GM12864 (cell line): ENCODE data around the gene CACNA2D3.

Experiments used
- DNase-seq: peaks from one replicate; pipeline ENCODE4 v3.0.0-alpha.2; 2011; ENCODE audit warnings: low read depth
- H3K4me3 ChIP-seq: 2 replicates; pipeline ENCODE4 v1.5.1; 2011; ENCODE audit warnings: mild to moderate bottlenecking, low read depth, low read length, control low read depth
- CTCF ChIP-seq: IDR thresholded peaks from 2 replicates; pipeline ENCODE4 v1.5.1; 2011; ENCODE audit warnings: low read depth, mild to moderate bottlenecking, moderate library complexity, low read length, control low read depth, inconsistent platforms; ENCODE audit errors: missing control alignments

CACNA2D3 gene

GRCh38 chr3:55013145-55013925 is 891.0 kb downstream of the CACNA2D3 start:
- no peak overlapping the region for H3K4me3 ChIP-seq
- no peak for DNase-seq
- no peak for TF ChIP-seq CTCF

- no peak overlapping the region for H3K4me3 ChIP-seq
- TF ChIP-seq CTCF = no peak
- no peak for DNase-seq
These were observed 891.7 kb downstream of the CACNA2D3 start for GRCh38 chr3:55014081-55014480.

GRCh38 chr3:55014906-55015305 is 892.6 kb downstream of the CACNA2D3 start:
- no peak overlapping the region for H3K4me3 ChIP-seq
- no peak for DNase-seq
- TF ChIP-seq CTCF = no peak

GRCh38 chr3:55017876-55018275 is 895.5 kb downstream of the CACNA2D3 start:
- no peak overlapping the region for H3K4me3 ChIP-seq
- TF ChIP-seq CTCF = no peak

GRCh38 chr3:55030938-55031337 is 908.6 kb downstream of the CACNA2D3 start:
- H3K4me3 ChIP-seq = no peak overlapping the region
- TF ChIP-seq CTCF = no peak
- no peak for DNase-seq

More at GRCh38 chr3:55017876-55018275, 895.5 kb downstream of the CACNA2D3 start:
- DNase-seq = no peak

GRCh38 chr3:55036883-55037577 is 914.7 kb downstream of the CACNA2D3 start:
- no peak for TF ChIP-seq CTCF
- H3K4me3 ChIP-seq = no peak overlapping the region

GRCh38 chr3:55042591-55042990 is 920.2 kb downstream of the CACNA2D3 start:
- no peak overlapping the region for H3K4me3 ChIP-seq
- no peak for TF ChIP-seq CTCF
- no peak for DNase-seq

More at GRCh38 chr3:55036883-55037577, 914.7 kb downstream of the CACNA2D3 start:
- no peak for DNase-seq
